ENCODE results near the gene KRT2.

DNA sequence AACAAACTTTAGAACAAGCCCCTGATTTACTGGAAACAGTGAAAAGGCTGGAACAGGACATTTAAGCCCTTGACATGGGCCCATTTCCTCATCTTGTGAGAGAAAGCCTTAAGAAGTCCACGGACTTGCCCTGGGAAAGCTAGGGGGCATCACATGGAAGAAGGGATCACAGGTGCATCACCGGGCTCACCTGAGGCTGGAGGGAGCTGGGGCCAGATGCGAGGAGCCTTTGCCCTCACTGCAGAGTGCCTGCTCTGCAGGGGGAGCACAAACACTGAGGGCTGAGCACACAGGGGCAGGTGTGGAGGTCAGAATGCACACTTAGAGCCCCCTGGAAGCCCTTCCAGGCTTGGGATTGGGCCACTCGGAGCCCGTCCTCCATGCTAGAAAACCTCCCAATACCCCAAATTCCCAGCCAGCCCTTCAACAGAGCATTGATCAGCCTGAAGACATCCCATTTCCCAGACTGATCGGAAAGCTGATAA lies 33.4 kb upstream of the KRT2 start:
- TF ChIP-seq CTCF (IDR thresholded peaks at IDR 0.05): no peak
- no peak for TF ChIP-seq POLR2A (IDR thresholded peaks at IDR 0.05)
- no peak for TF ChIP-seq POLR2AphosphoS5 (IDR thresholded peaks at IDR 0.05)
- TF ChIP-seq EP300 (IDR thresholded peaks at IDR 0.05): no peak
